Activated CD8-positive, alpha-beta memory T cell treated with anti-CD3 and anti-CD28 coated beads for 24 hours (primary cell): Measurements from ENCODE around the gene PIAS4.

Source experiments
- DNase-seq: peaks from one replicate; pipeline ENCODE4 v3.0.0-alpha.2; 2020

PIAS4 gene

DNA sequence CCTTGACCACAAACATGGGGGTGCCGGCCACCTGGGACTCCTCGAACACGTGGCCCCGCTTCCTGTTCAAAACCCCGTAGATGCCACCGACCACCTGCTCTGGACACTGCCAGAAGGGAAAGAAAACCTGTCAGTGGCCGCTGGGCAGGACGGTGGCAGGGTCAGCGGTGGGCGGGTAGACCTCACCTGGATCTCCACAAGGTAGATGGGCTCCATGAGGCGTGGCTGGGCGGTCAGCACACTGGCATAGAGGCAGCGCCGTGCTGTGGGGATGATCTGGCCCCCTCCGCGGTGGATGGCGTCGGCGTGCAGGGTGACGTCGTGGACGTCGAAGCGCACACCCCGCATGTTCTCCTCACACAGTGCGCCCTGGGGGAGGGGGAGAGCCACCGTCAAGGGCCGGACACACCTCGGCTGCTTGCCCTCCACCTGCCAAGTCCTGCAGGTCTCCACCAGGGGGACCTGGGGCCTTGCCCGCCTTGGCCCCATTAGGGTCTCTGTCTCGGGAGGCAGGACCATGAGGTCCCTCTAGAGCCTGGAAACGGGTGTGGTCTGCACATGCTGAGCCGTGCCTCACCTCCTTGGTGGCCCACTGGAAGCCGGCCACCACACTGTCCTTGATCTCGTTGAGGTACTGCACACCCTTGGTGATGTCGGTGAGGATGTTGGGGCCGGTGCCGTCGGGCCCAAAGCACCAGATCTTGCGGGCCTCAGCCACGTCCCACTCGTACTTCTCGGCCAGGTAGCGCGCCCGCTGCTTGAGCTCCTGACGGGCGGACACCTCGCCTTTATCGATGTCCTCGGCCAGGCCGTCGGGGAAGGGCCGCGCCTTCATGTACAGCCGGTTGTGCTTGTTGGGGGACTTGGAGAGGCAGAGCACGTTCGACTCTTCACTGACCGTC, 30.0 kb upstream of the PIAS4 start:
- peak; percentile 64 for DNase-seq

GRCh38 chr19:3978145-3978544, 29.4 kb upstream of the PIAS4 start:
- DNase-seq, result no peak

DNA sequence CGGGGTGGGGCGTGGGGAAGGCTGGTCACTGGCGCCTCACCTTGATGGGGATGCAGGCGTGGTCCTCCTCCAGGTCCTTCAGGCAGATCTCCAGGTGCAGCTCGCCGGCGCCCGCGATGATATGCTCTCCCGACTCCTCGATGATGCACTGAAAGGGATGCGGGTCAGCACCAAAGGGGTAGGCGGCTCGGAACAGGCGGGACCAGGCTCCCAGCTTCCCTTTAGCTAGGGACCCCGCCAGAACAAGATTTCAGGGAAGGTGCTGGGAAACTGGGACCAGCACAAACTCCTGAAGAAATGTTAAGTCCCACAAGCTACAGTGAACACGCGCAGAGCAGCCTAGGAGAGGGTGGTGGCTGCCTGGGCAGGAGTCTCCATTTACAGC, 28.3 kb upstream of the PIAS4 start:
- DNase-seq, result no peak

DNA sequence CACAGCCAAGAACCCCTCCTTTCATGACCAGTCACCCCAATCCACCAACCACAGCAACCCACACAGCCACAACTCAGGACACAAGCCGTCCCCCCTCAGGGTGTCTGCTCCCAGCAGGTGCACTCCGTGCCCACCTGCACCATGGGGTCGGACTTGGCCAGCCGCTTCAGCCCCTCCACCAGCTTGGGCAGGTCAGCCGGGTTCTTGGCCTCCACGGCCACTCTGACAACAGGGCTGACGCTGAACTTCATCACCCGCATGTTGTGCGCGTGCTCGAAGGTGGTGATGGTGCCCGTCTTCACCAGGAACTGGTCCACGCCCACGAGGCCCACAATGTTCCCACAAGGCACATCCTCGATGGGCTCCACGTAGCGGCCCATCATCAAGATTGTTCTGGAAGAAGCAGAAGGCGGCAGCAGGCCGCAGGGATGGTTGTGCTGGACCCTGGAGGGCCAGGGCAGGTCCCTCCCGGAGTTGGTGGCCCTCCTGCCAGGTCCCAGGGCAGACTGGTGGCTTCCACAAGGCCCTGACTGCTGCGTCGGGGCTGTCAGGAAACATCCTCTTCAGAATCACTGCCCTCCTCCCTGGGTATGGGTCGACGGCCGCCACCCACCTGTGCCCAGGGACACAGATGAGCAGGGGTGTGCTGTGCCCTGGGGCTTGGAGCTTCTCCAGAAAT, 27.7 kb upstream of the PIAS4 start:
- DNase-seq, result peak; percentile 66

GRCh38 chr19:3980353-3981251, 26.9 kb upstream of the PIAS4 start:
- peak; percentile 59 for DNase-seq

GRCh38 chr19:3981373-3981735, 26.2 kb upstream of the PIAS4 start:
- DNase-seq, result no peak

DNA sequence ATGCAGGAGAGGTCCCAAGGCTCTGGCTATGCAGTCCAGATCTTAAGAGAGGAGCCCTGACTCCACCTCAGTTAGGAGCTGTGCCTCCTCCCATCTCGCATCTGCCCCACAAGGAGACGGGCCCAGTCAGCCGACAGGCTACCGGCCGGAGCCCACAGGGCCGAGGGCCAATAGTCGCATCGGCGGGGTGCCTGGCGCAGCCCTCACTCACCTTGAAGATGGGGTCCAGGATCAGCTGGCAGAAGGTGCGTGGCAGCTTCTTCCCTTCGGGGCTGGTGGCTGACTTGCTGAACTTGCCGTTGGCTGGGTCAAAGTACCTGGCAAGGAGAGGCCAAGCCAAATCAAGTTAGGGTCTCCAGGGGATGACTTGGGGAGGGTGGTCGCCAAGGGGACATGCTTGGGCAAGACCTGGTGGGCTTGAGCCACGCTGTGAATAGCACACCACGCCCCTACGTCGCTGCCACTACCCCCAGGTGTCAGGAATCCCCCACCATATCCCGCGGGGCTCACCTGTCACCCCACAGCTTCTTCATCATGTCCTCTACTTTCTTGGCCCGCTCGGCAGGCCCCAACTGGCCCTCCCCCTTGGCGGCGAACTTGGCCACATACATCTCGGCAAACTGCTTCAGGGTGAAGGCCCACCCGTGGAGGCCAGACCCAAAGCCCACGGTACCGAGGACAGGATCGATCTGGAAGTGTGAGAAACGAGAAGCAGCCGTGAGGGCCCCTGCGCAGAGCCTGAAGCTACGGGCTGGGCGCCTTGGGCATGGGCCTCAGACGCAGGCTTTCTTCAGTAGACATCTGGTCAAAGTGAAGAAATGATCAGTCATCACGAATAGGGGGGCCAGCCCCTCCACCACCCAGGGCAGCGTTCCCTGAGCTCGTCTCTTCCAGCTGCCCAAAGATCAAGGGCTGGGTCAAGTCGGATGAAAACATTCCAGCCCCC, 25.5 kb upstream of the PIAS4 start:
- DNase-seq, result peak; percentile 62

GRCh38 chr19:3982701-3983541, 24.6 kb upstream of the PIAS4 start:
- DNase-seq, result peak; percentile 66

DNA sequence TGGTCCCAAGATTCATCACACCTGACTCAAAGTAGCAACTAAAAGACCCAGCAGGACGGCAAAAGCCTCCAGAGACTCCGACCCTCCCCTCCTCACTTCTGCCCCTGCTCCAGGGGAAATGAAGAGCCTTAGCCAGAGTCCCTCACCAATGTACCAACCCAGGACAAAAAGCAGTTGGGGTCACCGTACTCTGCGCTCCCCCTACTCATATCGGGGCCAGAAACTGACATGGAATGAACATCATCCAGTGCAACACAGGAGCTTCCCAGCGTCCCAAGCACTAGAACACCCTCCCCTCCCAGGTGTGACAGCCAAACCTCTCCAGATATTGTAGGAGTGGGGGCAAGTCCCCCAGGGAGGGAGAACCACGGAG, 24.0 kb upstream of the PIAS4 start:
- DNase-seq, result no peak

DNA sequence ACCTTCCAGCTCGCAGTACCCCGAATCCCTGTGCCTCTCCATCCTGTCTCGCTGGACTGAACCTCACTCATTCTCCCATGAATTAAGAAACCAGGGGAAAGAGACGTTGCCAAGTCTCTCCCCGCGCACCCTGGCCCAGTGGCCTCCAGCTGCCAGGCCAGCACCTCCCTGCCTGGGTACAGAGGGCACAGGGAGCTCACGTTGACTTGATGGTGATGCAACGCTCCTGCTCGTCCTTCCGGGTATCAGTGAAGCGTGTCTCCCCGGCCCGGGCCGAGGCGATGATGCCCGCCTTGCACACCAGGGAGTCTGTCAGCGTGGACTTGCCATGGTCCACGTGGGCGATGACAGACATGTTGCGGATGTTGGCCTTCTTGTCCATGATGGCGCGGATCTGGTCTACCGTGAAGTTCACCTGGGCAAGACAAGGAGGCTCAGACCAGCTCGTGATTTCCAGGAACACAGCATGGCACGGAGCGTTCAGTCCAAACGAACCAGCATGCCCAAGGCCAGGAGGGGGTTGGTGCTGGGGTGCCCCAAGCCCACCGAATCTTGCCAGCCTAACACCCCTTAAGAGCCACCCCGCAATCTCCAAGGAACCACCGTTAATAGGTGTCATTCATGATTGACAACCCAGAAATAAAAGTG, 23.5 kb upstream of the PIAS4 start:
- peak; percentile 80 for DNase-seq

DNA sequence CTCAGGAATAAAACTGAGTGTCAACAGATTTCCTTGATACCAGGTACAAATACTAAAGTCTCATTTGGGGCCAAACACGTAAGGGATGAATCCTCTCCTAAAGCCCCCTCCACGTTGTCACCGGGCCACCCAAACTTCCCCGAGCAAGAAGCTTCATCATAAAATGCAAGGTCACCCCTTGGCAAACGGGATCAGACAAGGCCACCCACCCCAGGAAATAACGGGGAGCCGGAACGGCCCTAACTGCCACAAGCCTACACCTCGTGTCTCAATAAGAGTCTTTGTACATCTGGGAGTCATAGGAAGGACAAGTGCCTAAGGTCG, 23.0 kb upstream of the PIAS4 start:
- no peak for DNase-seq

- peak; percentile 96 for DNase-seq
Observed at GRCh38 chr19:3984908-3985642, 22.5 kb upstream of the PIAS4 start, which contains the start of gene EEF2. Gene EEF2 (minus strand): TSS chr19:3985463. CDS start chr19:3985380, 83 bp downstream.

- peak; percentile 59 for DNase-seq
Observed at GRCh38 chr19:3985643-3986259, 21.8 kb upstream of the PIAS4 start.

DNA sequence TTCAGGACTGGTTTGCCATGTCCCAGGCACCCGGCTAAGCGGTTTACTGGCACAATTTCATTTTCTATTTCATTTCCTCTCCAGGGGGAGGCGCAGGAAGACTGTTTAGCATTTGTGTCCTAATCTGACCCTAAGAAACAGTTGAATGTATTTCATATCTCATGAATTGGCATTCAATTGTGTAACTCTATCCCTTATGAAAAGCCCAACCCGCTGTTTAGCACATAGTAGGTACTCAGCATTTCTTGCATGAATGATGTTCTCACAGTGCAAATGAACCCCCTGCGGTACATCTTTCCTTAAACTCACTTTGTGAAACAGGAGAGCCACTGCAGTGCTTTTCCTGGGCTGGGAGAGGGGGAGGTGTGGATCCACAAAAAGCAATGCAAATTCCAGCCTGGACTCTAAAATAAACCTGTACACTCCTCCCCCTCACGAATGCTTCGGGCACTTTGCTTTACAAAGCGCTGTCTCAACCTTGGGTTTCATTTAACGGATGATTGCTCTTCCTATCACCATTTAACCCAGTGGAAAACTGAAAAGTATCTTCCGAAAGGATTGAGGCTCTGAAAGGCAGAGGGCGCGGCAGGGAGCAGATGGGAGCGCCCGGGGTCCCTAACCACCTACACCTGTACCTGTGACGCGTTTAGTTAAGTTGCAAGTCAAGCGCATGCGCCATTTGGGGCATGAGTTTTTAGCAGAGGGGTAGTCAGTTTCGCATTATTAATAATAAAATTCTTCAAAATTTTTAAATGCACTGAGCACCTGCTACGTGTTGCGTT, 21.1 kb upstream of the PIAS4 start:
- DNase-seq, result peak; percentile 80

DNA sequence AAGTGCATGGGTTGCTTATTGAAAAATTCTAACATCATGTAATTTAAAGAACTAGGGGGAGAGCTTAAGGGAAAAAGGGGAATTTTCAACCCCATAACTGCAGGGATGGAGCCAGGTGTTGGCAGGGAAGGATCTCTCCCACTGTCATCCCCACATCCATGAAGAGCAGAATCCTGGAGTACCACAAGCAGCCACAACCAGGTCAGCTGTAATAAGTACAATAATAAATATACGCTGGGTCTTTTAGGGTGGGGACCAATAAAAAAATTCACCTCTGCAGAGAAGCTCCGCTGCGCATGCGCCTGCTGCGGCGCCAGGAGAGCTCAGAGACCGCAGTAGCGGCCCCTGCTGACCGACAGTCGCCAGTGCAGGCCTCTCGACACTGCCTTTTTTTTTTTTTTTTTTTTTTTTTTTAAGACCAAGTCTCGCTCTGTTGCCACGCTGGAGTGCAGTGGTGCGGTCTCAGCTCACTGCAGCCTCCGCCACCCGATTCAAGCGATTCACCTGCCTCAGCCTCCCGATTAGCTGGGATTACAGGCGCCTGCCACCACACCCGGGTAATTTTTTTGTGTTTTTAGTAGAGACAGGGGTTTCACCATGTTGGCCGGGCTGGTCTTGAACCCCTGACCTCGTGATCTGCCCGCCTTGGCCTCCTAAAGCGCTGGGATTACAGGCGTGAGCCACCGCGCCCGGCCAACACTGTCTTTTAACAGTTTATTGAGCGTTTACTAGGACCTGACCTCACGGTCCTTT, 19.7 kb upstream of the PIAS4 start:
- DNase-seq, result peak; percentile 91

GRCh38 chr19:3990815-3991117, 16.8 kb upstream of the PIAS4 start:
- DNase-seq, result no peak

- no peak for DNase-seq
Observed at GRCh38 chr19:3995607-3996006, 11.9 kb upstream of the PIAS4 start.
